ENCODE results near the gene GYPC.
A peak's percentile ranks its signal among the peaks of the same experiment; 100 is the strongest.
"Not testable (repeated sequence)": the region's sequence is repeated elsewhere in the genome, so short reads cannot be mapped to it uniquely, and the experiment has no call there.

Gene GYPC

DNA sequence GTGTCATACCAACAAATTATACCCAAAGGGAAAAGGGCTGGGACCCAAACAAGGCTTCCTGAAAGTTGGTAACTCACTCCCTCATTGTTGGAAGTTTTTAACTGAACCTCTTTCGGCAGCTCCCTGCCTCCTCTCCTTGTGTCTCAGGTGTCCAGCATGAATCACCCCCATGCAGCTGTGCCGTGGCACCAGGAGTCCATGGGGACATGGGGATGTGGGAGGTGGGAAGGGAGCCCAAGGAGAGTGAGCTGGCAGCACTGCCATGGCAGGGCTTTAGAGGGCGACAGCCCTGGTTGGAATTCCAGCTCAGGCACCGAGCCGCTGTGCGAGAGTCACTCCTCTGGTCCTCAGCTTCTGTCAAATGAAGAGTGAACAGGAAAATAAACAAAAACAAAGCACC, 12.5 kb upstream of the GYPC start:
- Mint-ChIP-seq H3K9me3 (peaks cover 25% of the 10 kb centered on the region), H3K27ac (no peak overlapping the region), H3K27me3 (peaks cover under 1% of the 10 kb centered on the region), H3K4me3 (no peak overlapping the region), H3K4me1 (ENCODE audit: low read depth) (peaks cover 30% of the 10 kb centered on the region), H3K36me3 (ENCODE audit: low read depth) (no peaks in the 10 kb centered on the region)
- intact Hi-C loops (cut with micrococcal nuclease), result no loop called here

DNA sequence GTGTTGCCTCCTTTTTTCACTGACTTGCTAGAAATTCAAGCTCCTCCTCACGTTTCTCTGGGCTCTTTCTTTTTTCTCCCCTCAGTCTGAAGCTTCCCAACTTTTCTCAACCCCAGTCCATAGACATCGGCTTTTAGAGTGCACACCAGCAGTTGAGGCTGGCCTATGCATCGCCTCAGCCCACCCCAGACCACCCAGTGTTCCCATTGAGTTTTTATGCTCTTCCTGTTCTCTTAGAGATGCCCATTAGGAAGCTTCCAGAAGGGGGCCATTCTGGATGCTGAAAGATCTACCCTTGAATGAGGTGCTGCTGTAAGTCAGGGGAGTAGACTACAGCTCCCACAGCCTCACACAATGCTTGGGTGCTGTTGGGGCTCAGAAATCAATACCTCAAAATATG, 12.0 kb upstream of the GYPC start:
- intact Hi-C loops (cut with micrococcal nuclease), result no loop called here
- H3K27ac Mint-ChIP-seq, result peak overlapping the region; percentile 75
- H3K4me3 Mint-ChIP-seq, result no peak overlapping the region
- peaks cover 25% of the 10 kb centered on the region for H3K9me3 Mint-ChIP-seq
- H3K36me3 Mint-ChIP-seq (ENCODE audit: low read depth), result no peaks in the 10 kb centered on the region
- peaks cover 30% of the 10 kb centered on the region for H3K4me1 Mint-ChIP-seq (ENCODE audit: low read depth)
- no peaks in the 10 kb centered on the region for H3K27me3 Mint-ChIP-seq

DNA sequence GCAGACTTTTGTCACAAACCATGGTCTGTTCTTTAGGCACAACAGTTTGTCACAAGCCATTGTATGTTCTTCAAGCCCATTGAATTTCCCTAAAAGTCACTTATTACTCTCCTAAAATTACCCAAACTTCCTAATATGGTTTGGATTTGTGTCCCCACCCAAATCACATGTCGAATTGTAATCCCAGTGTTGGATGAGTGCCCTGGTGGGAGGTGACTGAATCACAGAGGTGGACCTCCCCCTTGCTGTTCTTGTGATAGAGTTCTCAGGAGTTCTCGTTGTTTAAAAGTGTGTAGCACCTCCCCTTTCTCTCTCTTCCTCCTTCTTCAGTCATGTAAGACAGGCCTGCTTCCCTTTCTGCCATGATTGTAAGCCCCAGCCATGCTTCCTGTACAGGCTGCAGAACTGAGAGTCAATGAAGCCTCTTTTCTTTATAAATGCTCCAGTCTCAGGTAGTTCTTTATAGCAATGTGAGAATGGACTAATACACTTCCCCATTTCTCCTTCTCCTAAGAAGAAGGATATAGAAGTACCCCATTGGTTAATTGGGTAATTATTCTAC, 11.2 kb upstream of the GYPC start:
- Mint-ChIP-seq H3K36me3 (ENCODE audit: low read depth) (no peaks in the 10 kb centered on the region), H3K9me3 (peaks cover 25% of the 10 kb centered on the region)
- intact Hi-C loops (cut with micrococcal nuclease), result no loop called here

DNA sequence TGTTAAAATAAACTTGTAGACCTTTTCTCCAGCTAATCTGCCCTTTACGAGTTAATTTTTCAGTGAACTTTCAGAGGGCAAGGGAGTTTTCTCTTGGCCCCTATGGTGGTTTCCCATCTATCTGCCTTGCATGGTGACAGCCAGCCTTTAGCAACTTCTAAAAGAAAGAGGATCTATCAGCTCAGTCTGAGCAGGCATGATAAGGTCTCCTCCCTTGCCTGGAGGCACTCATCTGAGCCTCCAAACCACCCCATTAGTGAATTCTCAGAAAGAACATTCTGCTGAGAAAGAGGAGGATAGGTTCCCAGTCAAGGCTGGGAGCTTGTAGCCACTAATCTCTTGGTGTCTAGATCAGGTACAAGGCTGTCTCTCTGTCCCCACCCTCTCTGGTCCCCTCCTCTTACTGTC, 10.7 kb upstream of the GYPC start:
- Mint-ChIP-seq H3K9me3 (peaks cover 25% of the 10 kb centered on the region), H3K36me3 (ENCODE audit: low read depth) (no peaks in the 10 kb centered on the region), H3K4me1 (ENCODE audit: low read depth) (peaks cover 30% of the 10 kb centered on the region), H3K27ac (peak overlapping the region; percentile 75), H3K4me3 (no peak overlapping the region), H3K27me3 (no peaks in the 10 kb centered on the region)
- intact Hi-C loops (cut with micrococcal nuclease), result no loop called here

More for the DNA sequence above, 11.2 kb upstream of the GYPC start:
- no peak overlapping the region for H3K4me3 Mint-ChIP-seq
- H3K27ac Mint-ChIP-seq, result peak overlapping the region; percentile 75
- no peaks in the 10 kb centered on the region for H3K27me3 Mint-ChIP-seq
- peaks cover 30% of the 10 kb centered on the region for H3K4me1 Mint-ChIP-seq (ENCODE audit: low read depth)

DNA sequence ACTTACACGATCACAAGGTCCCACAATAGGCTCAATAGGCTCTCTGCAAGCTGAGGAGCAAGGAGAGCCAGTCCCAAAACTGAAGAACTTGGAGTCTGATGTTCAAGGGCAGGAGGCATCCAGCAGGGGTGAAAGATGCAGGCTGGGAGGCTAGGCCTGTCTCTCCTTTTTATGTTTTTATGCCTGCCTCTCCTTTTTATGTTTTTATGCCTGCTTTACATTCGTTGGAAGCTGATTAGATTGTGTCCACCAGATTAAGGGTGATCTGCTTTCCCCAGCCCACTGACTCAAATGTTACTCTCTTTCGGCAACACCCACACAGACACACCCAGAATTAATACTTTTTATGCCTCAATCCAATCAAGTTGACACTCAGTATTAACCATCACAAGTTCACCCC, 9.9 kb upstream of the GYPC start:
- peaks cover 33% of the 10 kb centered on the region for H3K9me3 Mint-ChIP-seq
- H3K4me3 Mint-ChIP-seq, result no peak overlapping the region
- H3K36me3 Mint-ChIP-seq (ENCODE audit: low read depth), result no peaks in the 10 kb centered on the region
- H3K27me3 Mint-ChIP-seq, result no peaks in the 10 kb centered on the region
- intact Hi-C loops (cut with micrococcal nuclease), result no loop called here
- peaks cover 30% of the 10 kb centered on the region for H3K4me1 Mint-ChIP-seq (ENCODE audit: low read depth)
- no peak overlapping the region for H3K27ac Mint-ChIP-seq

DNA sequence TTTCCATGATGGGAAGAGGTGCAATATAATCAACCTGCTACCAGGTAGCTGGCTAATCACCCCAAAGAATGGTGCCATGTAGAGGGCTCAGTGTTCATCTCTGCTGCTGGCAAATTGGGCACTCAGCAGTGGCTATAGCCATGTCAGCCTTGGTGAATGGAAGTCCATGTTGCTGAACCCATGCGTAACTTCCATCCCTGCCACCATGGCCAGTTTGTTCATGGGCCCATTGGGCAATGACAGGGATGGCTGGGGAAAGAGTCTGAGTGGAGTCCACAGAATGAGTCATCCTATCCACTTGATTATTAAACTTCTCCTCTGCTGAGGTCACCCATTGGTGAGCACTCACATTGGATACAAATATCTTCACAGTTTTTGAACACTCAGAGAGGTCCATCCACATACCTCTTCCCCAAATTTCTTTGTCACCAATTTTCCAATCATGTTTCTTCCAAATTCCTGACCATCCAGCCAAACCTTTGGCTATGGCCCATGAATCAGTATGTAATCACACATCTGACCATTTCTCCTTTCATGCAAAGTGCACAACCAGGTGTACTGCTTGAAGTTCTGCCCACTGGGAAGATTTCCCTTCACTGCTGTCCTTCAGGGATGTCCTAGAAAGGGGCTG, 8.1 kb upstream of the GYPC start:
- H3K36me3 Mint-ChIP-seq (ENCODE audit: low read depth); intact Hi-C loops (cut with micrococcal nuclease); H3K27ac Mint-ChIP-seq; H3K4me3 Mint-ChIP-seq; H3K27me3 Mint-ChIP-seq: not testable (repeated sequence)
- Mint-ChIP-seq H3K9me3 (peaks cover 37% of the 10 kb centered on the region), H3K4me1 (ENCODE audit: low read depth) (peaks cover 31% of the 10 kb centered on the region)

DNA sequence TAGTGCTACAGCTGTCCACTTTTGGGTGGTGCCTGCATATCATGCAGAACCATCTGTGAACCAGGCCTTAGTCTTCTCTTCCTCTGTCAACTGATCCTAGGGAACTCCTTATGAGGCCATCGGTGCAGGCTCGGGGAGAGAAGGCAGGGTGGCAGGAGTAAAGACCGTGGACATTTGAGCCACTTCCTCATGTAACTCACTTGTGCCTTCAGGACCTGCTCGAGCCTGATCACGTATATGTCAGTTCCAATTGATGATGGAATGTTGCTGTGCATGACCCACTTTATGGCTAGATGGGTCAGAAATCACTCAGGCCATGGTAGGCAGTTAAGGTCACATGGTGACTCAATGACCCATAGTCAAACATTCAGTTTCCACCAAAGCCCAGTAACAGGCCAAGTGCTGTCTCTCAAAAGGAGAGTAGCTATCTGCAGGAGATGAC, 7.6 kb upstream of the GYPC start:
- Mint-ChIP-seq H3K9me3 (peaks cover 37% of the 10 kb centered on the region), H3K4me1 (ENCODE audit: low read depth) (peaks cover 36% of the 10 kb centered on the region)
- intact Hi-C loops (cut with micrococcal nuclease); H3K36me3 Mint-ChIP-seq (ENCODE audit: low read depth); H3K27ac Mint-ChIP-seq; H3K4me3 Mint-ChIP-seq; H3K27me3 Mint-ChIP-seq: not testable (repeated sequence)

DNA sequence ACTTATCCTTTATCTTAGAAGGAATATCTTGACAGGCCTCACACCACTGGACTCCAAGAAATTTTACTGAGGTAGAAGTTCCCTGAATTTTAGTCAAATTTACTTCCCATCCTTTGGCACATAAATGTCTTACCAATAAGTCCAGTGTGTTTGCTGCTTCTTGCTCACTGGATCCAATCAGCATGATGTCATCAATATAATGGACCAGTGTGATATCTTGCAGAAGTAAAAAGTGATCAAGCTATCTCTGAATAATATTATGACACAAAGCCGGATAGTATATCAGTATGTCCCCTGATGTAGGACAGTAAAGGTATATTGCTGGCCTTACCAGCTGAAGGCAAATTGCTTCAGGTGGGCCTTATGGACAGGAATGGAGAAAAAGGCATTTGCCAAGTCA, 6.9 kb upstream of the GYPC start:
- intact Hi-C loops (cut with micrococcal nuclease), result no loop called here
- H3K4me3 Mint-ChIP-seq, result no peak overlapping the region
- no peaks in the 10 kb centered on the region for H3K27me3 Mint-ChIP-seq
- peaks cover 29% of the 10 kb centered on the region for H3K4me1 Mint-ChIP-seq (ENCODE audit: low read depth)
- H3K9me3 Mint-ChIP-seq, result peaks cover 31% of the 10 kb centered on the region
- H3K27ac Mint-ChIP-seq, result no peak overlapping the region
- H3K36me3 Mint-ChIP-seq (ENCODE audit: low read depth), result no peaks in the 10 kb centered on the region

DNA sequence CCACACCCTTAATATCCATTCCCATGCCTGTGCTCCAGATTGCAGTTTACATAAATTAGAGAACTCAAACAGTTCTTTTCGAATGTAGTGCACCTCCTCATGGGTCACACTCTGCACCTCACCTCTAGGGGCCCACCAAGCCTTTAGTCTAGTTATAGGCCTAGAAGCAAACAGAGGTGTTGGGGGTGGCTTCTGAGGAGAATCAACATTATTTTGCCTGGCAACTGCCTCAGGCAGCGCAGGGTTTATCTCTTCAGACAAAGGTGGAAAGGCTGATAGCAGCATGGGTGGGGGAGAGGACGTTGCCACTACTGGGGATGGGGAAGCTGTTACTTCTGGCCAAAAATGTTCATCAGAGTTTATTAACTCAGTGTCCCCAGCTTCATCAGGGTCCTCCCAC, 5.0 kb upstream of the GYPC start:
- Mint-ChIP-seq H3K4me3 (no peak overlapping the region), H3K27me3 (peaks cover 3% of the 10 kb centered on the region), H3K36me3 (ENCODE audit: low read depth) (no peaks in the 10 kb centered on the region), H3K9me3 (peaks cover 20% of the 10 kb centered on the region), H3K4me1 (ENCODE audit: low read depth) (peaks cover 25% of the 10 kb centered on the region), H3K27ac (no peak overlapping the region)
- intact Hi-C loops (cut with micrococcal nuclease), result no loop called here

DNA sequence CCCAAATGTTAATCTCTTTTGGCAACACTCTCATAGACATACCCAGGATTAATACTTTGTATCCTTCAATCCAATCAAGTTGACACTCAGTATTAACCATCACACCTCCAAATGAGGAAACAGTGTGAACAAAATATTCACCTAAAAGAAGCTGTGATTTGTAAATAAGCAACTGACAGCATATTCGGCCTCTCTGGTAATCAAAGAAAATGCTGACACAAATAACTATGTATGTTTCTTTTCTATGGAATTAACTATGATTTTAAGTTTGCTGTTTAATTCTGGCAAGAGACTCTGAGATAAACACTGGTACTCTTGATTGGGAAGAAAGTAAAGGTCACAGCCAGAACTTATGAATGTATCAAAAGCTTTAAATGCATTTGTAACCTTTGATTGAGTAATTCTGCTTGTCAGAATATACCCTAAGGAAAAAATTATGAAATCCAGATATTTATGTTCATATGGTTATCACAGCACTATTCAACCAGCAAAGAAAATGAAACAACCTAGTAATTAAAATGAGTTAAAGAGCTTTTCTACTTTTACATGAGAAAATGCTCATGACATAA, 3.6 kb upstream of the GYPC start:
- Mint-ChIP-seq H3K36me3 (ENCODE audit: low read depth) (no peaks in the 10 kb centered on the region), H3K9me3 (peaks cover 20% of the 10 kb centered on the region), H3K4me1 (ENCODE audit: low read depth) (peaks cover 36% of the 10 kb centered on the region), H3K27ac (no peak overlapping the region), H3K4me3 (no peak overlapping the region), H3K27me3 (peaks cover 5% of the 10 kb centered on the region)
- intact Hi-C loops (cut with micrococcal nuclease), result no loop called here

DNA sequence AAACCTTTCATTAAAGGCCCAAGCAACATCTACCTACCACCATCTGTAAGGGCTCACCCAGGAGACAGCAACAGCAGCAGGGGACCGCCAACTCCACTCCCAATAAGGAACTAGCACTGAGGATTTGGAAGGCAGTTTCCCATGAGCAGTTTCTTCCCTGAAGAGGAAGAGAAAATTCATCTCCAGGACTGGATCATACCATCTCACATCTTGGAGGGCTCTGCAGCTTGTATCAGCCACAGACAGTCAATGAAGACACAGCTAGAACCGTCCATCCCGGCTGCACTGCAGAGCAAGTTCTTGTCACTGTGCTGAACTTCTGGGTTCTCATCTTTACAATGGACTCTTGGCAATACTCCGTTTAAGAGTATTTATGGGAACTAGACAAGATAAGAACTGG, 2.8 kb upstream of the GYPC start:
- Mint-ChIP-seq H3K36me3 (ENCODE audit: low read depth) (no peaks in the 10 kb centered on the region), H3K4me1 (ENCODE audit: low read depth) (peaks cover 38% of the 10 kb centered on the region), H3K4me3 (no peak overlapping the region), H3K27me3 (peaks cover 5% of the 10 kb centered on the region), H3K27ac (no peak overlapping the region), H3K9me3 (peaks cover 15% of the 10 kb centered on the region)
- intact Hi-C loops (cut with micrococcal nuclease), result no loop called here

DNA sequence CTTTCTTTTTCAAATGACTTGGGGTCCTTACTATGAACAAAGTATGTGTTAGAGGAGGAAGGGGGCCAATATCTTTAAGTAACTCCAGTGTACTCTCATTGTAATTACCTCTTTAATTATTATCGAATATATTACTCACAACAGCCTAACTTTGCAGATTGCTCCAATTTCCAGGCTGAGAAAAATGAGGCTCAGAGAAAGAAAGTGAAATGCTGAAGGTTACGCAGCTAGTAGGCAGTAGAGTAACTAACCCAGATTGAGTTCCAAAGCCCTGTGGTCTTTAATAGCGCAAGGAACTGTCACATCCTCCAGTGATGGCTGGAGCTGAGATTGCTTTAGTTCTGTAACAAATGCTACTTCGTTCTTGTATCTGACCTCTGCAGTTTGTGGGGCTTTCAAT, 2.2 kb upstream of the GYPC start:
- no peaks in the 10 kb centered on the region for H3K36me3 Mint-ChIP-seq (ENCODE audit: low read depth)
- peaks cover 5% of the 10 kb centered on the region for H3K27me3 Mint-ChIP-seq
- H3K4me3 Mint-ChIP-seq, result no peak overlapping the region
- H3K27ac Mint-ChIP-seq, result no peak overlapping the region
- peaks cover 43% of the 10 kb centered on the region for H3K4me1 Mint-ChIP-seq (ENCODE audit: low read depth)
- peaks cover 12% of the 10 kb centered on the region for H3K9me3 Mint-ChIP-seq
- intact Hi-C loops (cut with micrococcal nuclease), result no loop called here

DNA sequence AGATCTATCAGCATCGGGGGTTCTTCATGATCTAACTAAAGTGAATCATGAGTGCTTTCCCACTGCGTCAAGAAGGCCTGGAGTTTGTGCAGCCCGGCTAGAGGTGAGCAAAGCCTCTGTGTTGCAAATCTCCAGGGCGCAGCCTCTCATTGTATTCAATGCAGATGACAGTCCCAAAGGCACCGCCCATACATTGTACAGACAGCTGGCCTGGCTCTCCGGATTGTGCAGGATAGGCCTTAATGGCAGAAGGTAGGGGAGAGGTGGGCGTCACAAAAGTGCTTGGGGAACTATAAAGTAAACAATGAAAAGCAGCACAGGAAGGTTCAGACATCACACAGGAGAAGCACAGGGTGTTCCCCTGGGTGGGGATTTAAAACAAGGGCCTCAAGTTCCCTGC, 907 bp upstream of the GYPC start:
- peak overlapping the region; percentile 1 for H3K4me3 Mint-ChIP-seq
- H3K4me1 Mint-ChIP-seq (ENCODE audit: low read depth), result peaks cover 55% of the 10 kb centered on the region
- peaks cover 12% of the 10 kb centered on the region for H3K9me3 Mint-ChIP-seq
- peaks cover 5% of the 10 kb centered on the region for H3K27me3 Mint-ChIP-seq
- peak overlapping the region; percentile 73 for H3K27ac Mint-ChIP-seq
- H3K36me3 Mint-ChIP-seq (ENCODE audit: low read depth), result no peaks in the 10 kb centered on the region
- intact Hi-C loops (cut with micrococcal nuclease), result loop anchor here (5.0 kb wide), 1 partner anchor 122 kb away; no protein-coding TSS in a partner anchor

DNA sequence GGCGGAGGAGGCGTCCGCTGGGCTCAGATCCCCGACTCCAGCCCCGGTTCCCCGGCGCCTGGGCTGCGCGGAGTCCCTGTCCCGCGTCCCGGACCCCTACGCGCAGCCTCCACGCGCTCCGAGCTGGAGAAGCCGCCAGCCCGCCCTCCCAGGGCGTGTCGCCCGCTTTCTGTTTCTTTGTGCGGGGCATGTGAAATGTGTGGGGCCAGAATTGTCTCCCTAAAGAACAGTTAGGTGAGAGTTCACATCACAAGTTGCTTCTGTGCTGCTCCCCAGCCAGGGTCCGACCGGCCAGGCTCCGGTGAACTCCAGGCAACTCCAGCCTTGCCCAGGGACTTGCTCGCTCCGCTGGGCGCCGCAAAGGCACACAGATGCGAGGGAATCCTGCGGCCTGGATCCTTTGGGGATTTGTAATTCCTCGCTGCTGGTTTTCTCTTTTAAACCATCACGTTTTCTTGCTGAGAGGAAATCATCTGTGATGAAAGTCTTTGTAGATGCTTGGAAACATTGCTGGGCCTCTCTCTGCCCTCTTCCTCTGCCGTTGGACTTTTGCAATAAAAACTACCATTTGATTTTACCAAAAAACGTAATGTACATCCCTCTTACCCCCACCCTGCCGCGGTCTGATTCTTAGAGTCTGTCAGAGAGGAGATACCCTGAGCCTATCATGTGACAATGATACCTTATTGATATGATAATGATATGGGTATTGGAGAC, 631 bp downstream of the GYPC start:
- peak overlapping the region; percentile 73 for H3K27ac Mint-ChIP-seq
- H3K4me3 Mint-ChIP-seq, result peak overlapping the region; percentile 85
- H3K9me3 Mint-ChIP-seq, result no peaks in the 10 kb centered on the region
- H3K27me3 Mint-ChIP-seq, result peaks cover 5% of the 10 kb centered on the region
- H3K36me3 Mint-ChIP-seq (ENCODE audit: low read depth), result no peaks in the 10 kb centered on the region
- intact Hi-C loops (cut with micrococcal nuclease), result loop anchor here (5.0 kb wide), 1 partner anchor 121 kb away; no protein-coding TSS in a partner anchor
- peaks cover 71% of the 10 kb centered on the region for H3K4me1 Mint-ChIP-seq (ENCODE audit: low read depth)

Measured in dendritic cell treated with granulocyte-macrophage colony-stimulating factor and Interleukin-4, amounts not matched to agents 40 ng/mL and 50 ng/mL, for 4 days (primary cell).